ENCODE data around the gene GATAD2A.
A peak's percentile ranks its signal among the peaks of the same experiment; 100 is the strongest.

Gene GATAD2A

GRCh38 chr19:19505669-19506326, 100.3 kb downstream of the GATAD2A start:
- DNase-seq (ENCODE audit: low read depth in 1 of 2, low spot score in 1 of 2): no peak

- DNase-seq (ENCODE audit: low read depth in 1 of 2, low spot score in 1 of 2): no peak
These were observed 101.1 kb downstream of the GATAD2A start for GRCh38 chr19:19506592-19506991.

GRCh38 chr19:19507354-19507753, 101.9 kb downstream of the GATAD2A start:
- no peak for DNase-seq (ENCODE audit: low read depth in 1 of 2, low spot score in 1 of 2)

GRCh38 chr19:19508217-19508616, 102.7 kb downstream of the GATAD2A start:
- DNase-seq (ENCODE audit: low read depth in 1 of 2, low spot score in 1 of 2): no peak

GRCh38 chr19:19510432-19510831, 105.0 kb downstream of the GATAD2A start:
- DNase-seq (ENCODE audit: low read depth in 1 of 2, low spot score in 1 of 2): no peak

GRCh38 chr19:19513682-19514081, 108.2 kb downstream of the GATAD2A start:
- DNase-seq (ENCODE audit: low read depth in 1 of 2, low spot score in 1 of 2): no peak

GRCh38 chr19:19514215-19514657, 108.8 kb downstream of the GATAD2A start:
- no peak for DNase-seq (ENCODE audit: low read depth in 1 of 2, low spot score in 1 of 2)

- DNase-seq (ENCODE audit: low read depth in 1 of 2, low spot score in 1 of 2): no peak
These were observed 109.6 kb downstream of the GATAD2A start, which contains the start of gene TSSK6 for GRCh38 chr19:19514881-19515641. TSSK6 (minus strand) TSS chr19:19515548; CDS start chr19:19515427, 121 bp downstream.

GRCh38 chr19:19515642-19516519, 110.4 kb downstream of the GATAD2A start, which contains the start of gene NDUFA13:
NDUFA13 (plus strand) TSS chr19:19516225; CDS start chr19:19516239, 14 bp downstream.
- peak; percentile 92 to 93 for DNase-seq (ENCODE audit: low read depth in 1 of 2, low spot score in 1 of 2)

- DNase-seq (ENCODE audit: low read depth in 1 of 2, low spot score in 1 of 2): no peak
These were observed 111.8 kb downstream of the GATAD2A start for GRCh38 chr19:19517235-19517619.

GRCh38 chr19:19520989-19521388, 115.5 kb downstream of the GATAD2A start:
- no peak for DNase-seq (ENCODE audit: low read depth in 1 of 2, low spot score in 1 of 2)

GRCh38 chr19:19523177-19523576, 117.7 kb downstream of the GATAD2A start:
- no peak for DNase-seq (ENCODE audit: low read depth in 1 of 2, low spot score in 1 of 2)

GRCh38 chr19:19524053-19524452, 118.6 kb downstream of the GATAD2A start:
- DNase-seq (ENCODE audit: low read depth in 1 of 2, low spot score in 1 of 2): no peak

GRCh38 chr19:19525611-19526380, 120.3 kb downstream of the GATAD2A start:
- DNase-seq (ENCODE audit: low read depth in 1 of 2, low spot score in 1 of 2): no peak

GRCh38 chr19:19526581-19527370, 121.3 kb downstream of the GATAD2A start:
- DNase-seq (ENCODE audit: low read depth in 1 of 2, low spot score in 1 of 2): no peak

GRCh38 chr19:19527371-19527656, 121.8 kb downstream of the GATAD2A start:
- no peak for DNase-seq (ENCODE audit: low read depth in 1 of 2, low spot score in 1 of 2)

- no peak for DNase-seq (ENCODE audit: low read depth in 1 of 2, low spot score in 1 of 2)
These were observed 122.5 kb downstream of the GATAD2A start for GRCh38 chr19:19527674-19528625.

- DNase-seq (ENCODE audit: low read depth in 1 of 2, low spot score in 1 of 2): no peak
These were observed 123.4 kb downstream of the GATAD2A start, which contains the start of gene YJEFN3 for GRCh38 chr19:19528721-19529490. YJEFN3 (plus strand) TSS chr19:19528911; CDS start chr19:19528933, 22 bp downstream.

Measured in stimulated activated CD4-positive, alpha-beta T cell treated with anti-CD3 and anti-CD28 coated beads, Interleukin-15, amount 100 ng/mL, for 1 hour (primary cell).